GM12878 (cell line): Measurements from ENCODE around the gene GLUD1. TPM values are rescaled to one million over a fixed set of nuclear protein-coding genes. Genes with fewer than 3 reads are reported as not detected.
"Not testable (repeated sequence)": the region's sequence is repeated elsewhere in the genome, so short reads cannot be mapped to it uniquely, and the experiment has no call there.

Experiments
- ATAC-seq: fragments of 200-7000 bp; cut with Tn5 transposase; 3 replicates; pipeline ENCODE4 v1.9.1; 2020; ENCODE audit warnings: mild to moderate bottlenecking, moderate library complexity
- BruUV-seq: library from RNA; stranded (reverse); fragments of 400-500 nt; replicated peaks from 2 replicates; lab custom pipeline; 2021; lab: Mats Ljungman, UMichigan
- CTCF ChIA-PET: fragments of 300-600 bp; sonication (Branson Sonifier 250); formaldehyde crosslinking; extraction: SDS; loops from one replicate; lab custom pipeline; 2021; ENCODE audit warnings: inconsistent platforms; lab: Yijun Ruan, JAX
- POLR2A ChIA-PET: fragments of 350-600 bp; formaldehyde crosslinking; extraction: SDS; loops from one replicate; lab custom pipeline; 2021; ENCODE audit warnings: inconsistent platforms; lab: Charles Lee
- RAD21 ChIA-PET: fragments of 300-600 bp; sonication (Branson Sonifier 250); formaldehyde crosslinking; loops from one replicate; lab custom pipeline; 2023; ENCODE audit warnings: antibody characterized with exemption; ENCODE audit not compliant: unreplicated experiment; lab: Charles Lee
- SMC1A ChIA-PET: fragments of 300-600 bp; sonication (Branson Sonifier 250); formaldehyde crosslinking; loops from one replicate; lab custom pipeline; 2023; ENCODE audit not compliant: unreplicated experiment, uncharacterized antibody; lab: Charles Lee
- DNase-seq: peaks from one replicate; pipeline ENCODE4 v3.0.0-alpha.2; 2011; ENCODE audit warnings: low read depth, low spot score
- FAIRE-seq: peaks from 3 replicates; lab custom pipeline; 2011; peaks lifted over from hg19 to GRCh38; lab: Jason Lieb, UNC
- H2AFZ ChIP-seq: 2 replicates; pipeline ENCODE4 v1.6.0; 2011; ENCODE audit warnings: low read depth, low read length, control low read depth; ENCODE audit not compliant: control insufficient read depth
- H3K27ac ChIP-seq: 2 replicates; pipeline ENCODE4 v1.5.1; 2011; ENCODE audit warnings: control low read depth; ENCODE audit not compliant: control insufficient read depth, insufficient read depth
- H3K27me3 ChIP-seq, 2 experiments: replicated peaks in 1 of 2; 2 replicates each; pipeline versions ENCODE4 v1.6.0 to v1.6.1; 2011; ENCODE audit warnings: low read length in 1 of 2; ENCODE audit not compliant: control insufficient read depth in 2 of 2, insufficient read depth in 2 of 2
- H3K36me3 ChIP-seq, 2 experiments: 2 replicates each; pipeline ENCODE4 v1.5.1; 2011; ENCODE audit warnings: low read length in 1 of 2; ENCODE audit not compliant: control insufficient read depth in 2 of 2, insufficient read depth in 2 of 2
- H3K4me1 ChIP-seq: 2 replicates; pipeline ENCODE4 v1.6.1; 2011; ENCODE audit warnings: mild to moderate bottlenecking, low read length, moderate library complexity, mixed read lengths; ENCODE audit not compliant: control insufficient read depth, insufficient read depth
- H3K4me2 ChIP-seq: 2 replicates; pipeline ENCODE4 v1.6.0; 2011; ENCODE audit warnings: control low read depth; ENCODE audit not compliant: control insufficient read depth, insufficient read depth
- H3K4me3 ChIP-seq: fragments of 200-600 bp; sonication (generic); 2 replicates; pipeline ENCODE4 v1.5.1; 2016
- H3K79me2 ChIP-seq: 2 replicates; pipeline ENCODE4 v1.6.0; 2011; ENCODE audit warnings: low read length; ENCODE audit not compliant: control insufficient read depth, insufficient read depth
- H3K9ac ChIP-seq: 2 replicates; pipeline ENCODE4 v1.8.0; 2011; ENCODE audit warnings: low read length, control low read depth, mixed read lengths; ENCODE audit not compliant: control insufficient read depth, insufficient read depth
- H3K9me3 ChIP-seq: replicated peaks from 3 replicates; pipeline ENCODE4 v1.5.1; 2011; ENCODE audit warnings: mild to moderate bottlenecking, low read length; ENCODE audit not compliant: control insufficient read depth, insufficient read depth
- H4K20me1 ChIP-seq: 2 replicates; pipeline ENCODE4 v1.6.0; 2011; ENCODE audit not compliant: control insufficient read depth, insufficient read depth
- ASH2L ChIP-seq: fragments of 300-600, 200-600 bp; sonication (generic); IDR thresholded peaks from 2 replicates; pipeline ENCODE4 v1.6.1; 2017; ENCODE audit warnings: low read depth, mild to moderate bottlenecking, borderline replicate concordance
- CBX3 ChIP-seq: fragments of 200-600 bp; sonication (generic); IDR thresholded peaks from 2 replicates; pipeline ENCODE4 v1.6.1; 2016; ENCODE audit warnings: low read depth, borderline replicate concordance
- CHD2 ChIP-seq: IDR thresholded peaks from 2 replicates; pipeline ENCODE4 v1.6.1; 2011; ENCODE audit warnings: low read depth, low read length, improper control_type of control experiment, borderline replicate concordance
- EZH2 ChIP-seq: IDR thresholded peaks from 2 replicates; pipeline ENCODE4 v1.6.1; 2012; ENCODE audit warnings: low read depth, mild to moderate bottlenecking, control low read depth, inconsistent platforms, low read length, borderline replicate concordance; ENCODE audit not compliant: control insufficient read depth
- HDGF ChIP-seq: fragments of 450-650 bp; IDR thresholded peaks from 2 replicates; pipeline ENCODE4 v1.6.1; 2016; ENCODE audit warnings: antibody characterized with exemption
- KAT2A ChIP-seq: conservative IDR thresholded peaks from 2 replicates; pipeline ENCODE4 v1.6.1; 2011; ENCODE audit warnings: low read depth, low read length; ENCODE audit not compliant: control insufficient read depth
- KDM1A ChIP-seq: fragments of 200-600 bp; sonication (generic); IDR thresholded peaks from 2 replicates; pipeline ENCODE4 v1.6.1; 2016; ENCODE audit warnings: borderline replicate concordance
- RCOR1 ChIP-seq: conservative IDR thresholded peaks from 2 replicates; pipeline ENCODE4 v1.6.1; 2012; ENCODE audit warnings: low read depth, low read length, improper control_type of control experiment
- RELA ChIP-seq: fragments of 450-650 bp; IDR thresholded peaks from 2 replicates; pipeline ENCODE4 v1.8.0; 2014; ENCODE audit warnings: borderline replicate concordance; ENCODE audit not compliant: partially characterized antibody
- SIN3A ChIP-seq: IDR thresholded peaks from 2 replicates; pipeline ENCODE4 v1.6.1; 2012; ENCODE audit warnings: low read depth, low read length, improper control_type of control experiment
- SKIL ChIP-seq: fragments of 450-650 bp; IDR thresholded peaks from 2 replicates; pipeline ENCODE4 v1.6.1; 2017; ENCODE audit warnings: mild to moderate bottlenecking, low read depth, inconsistent platforms; ENCODE audit not compliant: poor library complexity, severe bottlenecking
- SREBF2 ChIP-seq: IDR thresholded peaks from 2 replicates; pipeline ENCODE4 v1.6.1; 2012; ENCODE audit warnings: mild to moderate bottlenecking, low read length
- WGBS: methylation state at CpG from one replicate; pipeline ENCODE4 v1.1.6; 2016; ENCODE audit warnings: low lambda C conversion rate; ENCODE audit not compliant: insufficient replicate concordance, insufficient coverage; ENCODE audit errors: missing lambda C conversion rate; 5-methylcytosine and 5-hydroxymethylcytosine counted together
- in situ Hi-C: fragments of 300-500 bp; cut with MboI; formaldehyde crosslinking; loops from 9 replicates; pipeline ENCODE4 v1.14.3; 2018; ENCODE audit warnings: mixed read lengths
- intact Hi-C: fragments of 100-400 bp; cut with micrococcal nuclease; formaldehyde crosslinking; loops from one replicate; pipeline ENCODE4 v1.14.2; 2022; ENCODE audit not compliant: unreplicated experiment
- polyA plus RNA-seq, 11 experiments: library from polyadenylated mRNA; depleted of rRNA in 4 of 11; unstranded in 6 of 11; stranded (reverse) in 5 of 11; fragments of >200 nt; fragmentation: Nextera tagmentation in 4 of 11; fragmentation: Illumina TruSeq in 1 of 11; extraction: Ambion mirVana in 4 of 11; extraction: Trizol in 1 of 11; gene quantifications; 1 replicate in 1 of 11; 2 replicates in 10 of 11; pipeline versions ENCODE4 v1.2.1 to v1.2.3, GENCODE V29; 2011 to 2016; ENCODE audit warnings: inconsistent platforms in 2 of 11, missing spikeins in 2 of 11, low read depth in 1 of 11
- total RNA-seq, 4 experiments: library from RNA; depleted of rRNA in 3 of 4; stranded (reverse); fragments of >200 nt in 3 of 4; fragmentation: Illumina TruSeq in 1 of 4; extraction: Trizol in 1 of 4; gene quantifications; 2 replicates each; pipeline versions ENCODE4 v1.2.1 to v1.2.3, GENCODE V29; 2013 to 2021

GLUD1 gene
- total and polyA plus RNA-seq, 10 of the 15 experiments (the other 5 are each of a cell fraction or from before 2014, with no cell fraction given) = 26.1 to 109 (median 81.4) TPM

- H3K9ac ChIP-seq, in situ Hi-C loops, H3K9me3 ChIP-seq, H3K4me3 ChIP-seq, H3K4me2 ChIP-seq, intact Hi-C loops, ATAC-seq, CTCF ChIA-PET, H3K27ac ChIP-seq, BruUV-seq, H4K20me1 ChIP-seq, SMC1A ChIA-PET, DNase-seq, H3K27me3 ChIP-seq, POLR2A ChIA-PET, H3K36me3 ChIP-seq, H2AFZ ChIP-seq, FAIRE-seq, RAD21 ChIA-PET: not testable (repeated sequence)
- Histone ChIP-seq H3K4me1 (peaks cover 10% of the 10 kb centered on the region), H3K79me2 (peaks cover 26% of the 10 kb centered on the region)
- 100% methylated on average over 10 of the region's 31 CpGs for WGBS
These were observed 14.0 kb downstream of the GLUD1 start for GRCh38 chr10:87080621-87081020.

- H3K4me2 ChIP-seq = no peak overlapping the region
- POLR2A ChIA-PET = interaction anchor here (0.6 kb wide), 1 partner anchor 339 kb away, joined by 3 read pairs; no protein-coding TSS in a partner anchor
- no TSS peak for BruUV-seq
- SMC1A ChIA-PET = no interaction called here
- no peaks in the 10 kb centered on the region for H3K27me3 ChIP-seq
- DNase-seq = no peak
- no peak for ATAC-seq
- peaks cover 20% of the 10 kb centered on the region for H3K79me2 ChIP-seq
- no peak overlapping the region for H3K9ac ChIP-seq
- peaks cover 5% of the 10 kb centered on the region for H3K4me1 ChIP-seq
- H3K9me3 ChIP-seq = no peaks in the 10 kb centered on the region
- CTCF ChIA-PET = no interaction called here
- no peak overlapping the region for H3K27ac ChIP-seq
- no peak overlapping the region for H2AFZ ChIP-seq
- no peaks in the 10 kb centered on the region for H4K20me1 ChIP-seq
- H3K36me3 ChIP-seq = no peaks in the 10 kb centered on the region; a peak in 2 of 4 replicates
- RAD21 ChIA-PET = no interaction called here
- FAIRE-seq = no peak
- intact Hi-C loops (no loop called here), in situ Hi-C loops (no loop called here)
- 90% methylated on average over 11 of the region's 11 CpGs for WGBS
- H3K4me3 ChIP-seq = no peak overlapping the region
- TF ChIP-seq RELA (no peak), EZH2 (no peak), KDM1A (no peak), CBX3 (no peak), SREBF2 (no peak), KAT2A (no peak), SIN3A (no peak), CHD2 (no peak), ASH2L (no peak), RCOR1 (no peak), HDGF (no peak), SKIL (no peak)
These were observed 15.4 kb downstream of the GLUD1 start for GRCh38 chr10:87079106-87079836.
